ENCODE data around the gene KCNAB1. TPM values are rescaled to one million over a fixed set of nuclear protein-coding genes. Genes with fewer than 3 reads are reported as not detected.

The KCNAB1 gene
- total RNA-seq, 1 experiment from 2014 or later, result not detected

- in situ Hi-C loops (cut with HindIII; ENCODE audit: low pct_unique_long_range_greater_than_20kb, low sequenced_read_pairs), result no loop called here
Observed at GRCh38 chr3:156285626-156286025, 165.2 kb downstream of the KCNAB1 start.

GRCh38 chr3:156290924-156291271 is 170.5 kb downstream of the KCNAB1 start:
- in situ Hi-C loops (cut with HindIII; ENCODE audit: low pct_unique_long_range_greater_than_20kb, low sequenced_read_pairs), result no loop called here
- no peak for DNase-seq (ENCODE audit: low read depth)

More at GRCh38 chr3:156285626-156286025, 165.2 kb downstream of the KCNAB1 start:
- no peak for DNase-seq (ENCODE audit: low read depth)

- no peak for DNase-seq (ENCODE audit: low read depth)
Observed at GRCh38 chr3:156291272-156292123, 171.1 kb downstream of the KCNAB1 start.

GRCh38 chr3:156293566-156293965 is 173.2 kb downstream of the KCNAB1 start:
- in situ Hi-C loops (cut with HindIII; ENCODE audit: low pct_unique_long_range_greater_than_20kb, low sequenced_read_pairs), result no loop called here
- DNase-seq (ENCODE audit: low read depth), result no peak

More at GRCh38 chr3:156291272-156292123, 171.1 kb downstream of the KCNAB1 start:
- in situ Hi-C loops (cut with HindIII; ENCODE audit: low pct_unique_long_range_greater_than_20kb, low sequenced_read_pairs), result no loop called here

DNA sequence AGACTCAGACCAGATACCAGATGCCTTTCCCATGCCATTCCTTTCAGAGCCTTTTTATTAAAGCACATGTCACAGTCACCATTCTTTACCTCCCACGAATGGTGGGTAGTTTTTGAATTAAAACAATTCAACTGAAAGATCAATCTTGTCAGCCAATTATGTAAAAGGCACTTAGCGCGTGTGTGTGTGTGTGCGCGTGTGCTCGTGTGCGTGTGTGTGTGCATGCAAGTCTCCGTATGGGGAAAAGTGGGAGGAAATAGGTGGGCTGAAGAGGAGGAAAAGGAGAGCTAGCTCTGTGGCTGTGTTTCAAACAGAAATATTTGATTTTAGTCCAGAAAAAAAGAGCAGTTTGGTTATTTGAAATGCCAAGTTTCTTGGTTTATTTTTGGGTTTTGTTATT is 177.2 kb downstream of the KCNAB1 start:
- in situ Hi-C loops (cut with HindIII; ENCODE audit: low pct_unique_long_range_greater_than_20kb, low sequenced_read_pairs), result no loop called here
- DNase-seq (ENCODE audit: low read depth), result no peak

DNA sequence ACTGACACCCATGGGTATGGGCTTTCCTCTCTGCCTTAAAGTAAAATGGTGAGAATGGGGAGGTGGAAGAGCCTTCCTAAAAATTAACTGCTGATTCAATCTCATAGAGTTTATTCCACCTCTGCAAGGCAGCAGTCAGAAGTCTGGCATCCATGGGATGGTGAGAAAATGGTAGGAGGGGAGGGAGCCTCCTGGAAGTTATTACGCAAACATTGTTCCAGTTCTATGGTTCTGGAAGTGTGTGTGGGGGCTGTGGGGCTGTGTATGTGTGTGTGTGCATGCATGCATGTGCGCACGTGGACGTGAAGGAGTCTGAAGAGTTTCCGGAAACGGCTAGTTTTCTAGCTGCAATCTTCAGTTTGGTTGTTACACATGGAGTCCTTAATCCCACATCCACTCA is 177.6 kb downstream of the KCNAB1 start:
- no peak for DNase-seq (ENCODE audit: low read depth)
- in situ Hi-C loops (cut with HindIII; ENCODE audit: low pct_unique_long_range_greater_than_20kb, low sequenced_read_pairs), result no loop called here

DNA sequence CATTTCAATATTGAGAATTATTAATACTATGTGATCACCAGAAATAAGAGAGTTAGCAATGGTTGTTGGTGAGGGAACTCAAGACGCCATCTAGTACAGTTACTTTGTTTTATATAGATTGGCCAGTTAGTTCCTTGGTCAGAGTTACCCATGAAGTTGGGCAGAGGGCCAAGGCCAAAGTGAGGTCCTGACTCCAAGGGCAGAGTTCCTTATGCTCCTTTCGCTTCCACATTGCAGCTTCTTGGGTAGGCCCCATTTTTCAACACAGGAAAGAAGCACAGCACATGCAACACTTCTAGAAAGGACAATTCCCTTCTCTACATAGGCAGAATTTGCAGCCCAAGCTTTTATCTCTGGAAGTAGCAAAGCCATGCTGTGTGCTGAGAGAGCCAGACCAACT is 178.6 kb downstream of the KCNAB1 start:
- DNase-seq (ENCODE audit: low read depth), result no peak
- in situ Hi-C loops (cut with HindIII; ENCODE audit: low pct_unique_long_range_greater_than_20kb, low sequenced_read_pairs), result no loop called here

GRCh38 chr3:156299569-156299968 is 179.2 kb downstream of the KCNAB1 start:
- in situ Hi-C loops (cut with HindIII; ENCODE audit: low pct_unique_long_range_greater_than_20kb, low sequenced_read_pairs), result no loop called here
- DNase-seq (ENCODE audit: low read depth), result no peak

GRCh38 chr3:156300371-156300770 is 180.0 kb downstream of the KCNAB1 start:
- in situ Hi-C loops (cut with HindIII; ENCODE audit: low pct_unique_long_range_greater_than_20kb, low sequenced_read_pairs), result no loop called here
- no peak for DNase-seq (ENCODE audit: low read depth)

GRCh38 chr3:156300929-156301840 is 180.8 kb downstream of the KCNAB1 start:
- in situ Hi-C loops (cut with HindIII; ENCODE audit: low pct_unique_long_range_greater_than_20kb, low sequenced_read_pairs), result no loop called here
- DNase-seq (ENCODE audit: low read depth), result no peak

DNA sequence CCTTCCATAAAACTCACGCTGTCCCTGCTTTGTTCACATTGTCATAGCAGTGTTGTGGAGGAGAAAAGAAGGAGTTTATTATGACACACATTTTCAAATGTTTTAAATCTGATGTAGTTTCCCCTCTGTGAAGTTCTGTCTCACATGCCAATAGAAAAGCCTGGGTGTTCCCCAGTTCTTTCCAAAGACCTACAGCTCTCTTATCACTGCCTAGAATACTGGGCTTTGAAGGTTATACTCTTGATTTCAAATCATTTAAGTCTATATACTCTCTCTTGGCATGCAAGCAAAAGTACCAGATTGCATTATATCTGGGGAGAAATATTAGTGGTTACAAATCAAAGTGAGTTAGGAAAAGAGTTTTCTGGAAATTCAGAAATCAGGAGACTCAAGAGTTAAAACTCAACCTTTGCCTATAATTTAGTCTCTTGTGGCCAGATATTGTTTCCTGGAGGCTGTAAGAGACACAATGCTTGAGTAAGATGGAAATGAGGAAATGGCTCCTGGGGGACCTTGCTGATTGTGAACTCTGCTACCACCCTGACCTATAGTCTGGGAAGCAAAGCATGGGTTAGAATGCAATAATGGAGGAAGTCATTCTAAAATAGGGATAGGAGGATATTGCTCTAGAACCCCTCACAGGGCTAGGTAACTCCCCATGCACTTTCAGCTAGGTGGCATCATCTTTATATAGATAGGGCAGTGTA is 182.8 kb downstream of the KCNAB1 start:
- in situ Hi-C loops (cut with HindIII; ENCODE audit: low pct_unique_long_range_greater_than_20kb, low sequenced_read_pairs), result no loop called here
- DNase-seq (ENCODE audit: low read depth), result no peak

GRCh38 chr3:156304406-156304805 is 184.0 kb downstream of the KCNAB1 start:
- DNase-seq (ENCODE audit: low read depth), result no peak
- in situ Hi-C loops (cut with HindIII; ENCODE audit: low pct_unique_long_range_greater_than_20kb, low sequenced_read_pairs), result no loop called here

GRCh38 chr3:156305672-156306071 is 185.3 kb downstream of the KCNAB1 start:
- in situ Hi-C loops (cut with HindIII; ENCODE audit: low pct_unique_long_range_greater_than_20kb, low sequenced_read_pairs), result no loop called here
- DNase-seq (ENCODE audit: low read depth), result no peak

DNA sequence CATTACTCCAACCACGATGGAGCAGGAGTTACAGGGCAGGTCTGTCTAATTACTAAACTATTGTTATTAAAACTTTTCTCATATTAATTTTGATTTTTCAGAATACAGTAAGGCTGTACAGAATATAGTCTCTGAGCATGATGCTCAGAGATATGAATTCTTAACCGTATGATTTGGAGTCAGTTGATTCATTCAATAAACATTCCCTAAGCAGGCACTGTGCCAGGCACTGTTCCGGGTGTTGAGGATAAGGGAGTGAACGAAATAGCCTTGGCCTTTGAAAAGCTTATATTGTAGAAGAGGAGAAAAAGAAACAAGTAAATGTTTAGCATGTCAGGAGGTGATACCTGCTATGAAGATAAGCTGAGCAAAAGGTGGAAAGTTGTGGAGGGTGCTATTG is 187.3 kb downstream of the KCNAB1 start:
- in situ Hi-C loops (cut with HindIII; ENCODE audit: low pct_unique_long_range_greater_than_20kb, low sequenced_read_pairs), result no loop called here
- no peak for DNase-seq (ENCODE audit: low read depth)

DNA sequence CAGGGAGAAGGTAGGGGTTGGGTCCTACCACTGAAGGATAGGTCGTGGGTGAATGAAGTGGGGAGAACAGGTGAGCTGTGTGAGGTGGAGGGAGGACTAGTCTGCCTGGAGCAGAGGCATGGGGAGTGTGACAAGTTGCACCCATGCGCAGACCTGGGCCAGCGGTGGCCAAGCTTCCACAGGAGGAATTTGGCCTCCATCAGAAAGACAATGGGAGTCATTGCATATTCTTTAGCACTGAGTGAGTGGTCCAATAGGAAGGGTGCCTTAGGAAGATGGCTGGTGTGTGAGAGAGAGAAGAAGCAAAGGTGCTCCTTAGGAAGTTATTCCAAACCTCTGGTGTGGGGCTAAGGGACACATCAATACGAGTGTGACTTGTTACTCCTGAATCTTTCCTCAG is 191.1 kb downstream of the KCNAB1 start:
- no peak for DNase-seq (ENCODE audit: low read depth)
- in situ Hi-C loops (cut with HindIII; ENCODE audit: low pct_unique_long_range_greater_than_20kb, low sequenced_read_pairs), result no loop called here

- in situ Hi-C loops (cut with HindIII; ENCODE audit: low pct_unique_long_range_greater_than_20kb, low sequenced_read_pairs), result no loop called here
- no peak for DNase-seq (ENCODE audit: low read depth)
Observed at GRCh38 chr3:156311930-156312329, 191.6 kb downstream of the KCNAB1 start.

GRCh38 chr3:156316076-156316475 is 195.7 kb downstream of the KCNAB1 start:
- in situ Hi-C loops (cut with HindIII; ENCODE audit: low pct_unique_long_range_greater_than_20kb, low sequenced_read_pairs), result no loop called here
- DNase-seq (ENCODE audit: low read depth), result no peak

DNA sequence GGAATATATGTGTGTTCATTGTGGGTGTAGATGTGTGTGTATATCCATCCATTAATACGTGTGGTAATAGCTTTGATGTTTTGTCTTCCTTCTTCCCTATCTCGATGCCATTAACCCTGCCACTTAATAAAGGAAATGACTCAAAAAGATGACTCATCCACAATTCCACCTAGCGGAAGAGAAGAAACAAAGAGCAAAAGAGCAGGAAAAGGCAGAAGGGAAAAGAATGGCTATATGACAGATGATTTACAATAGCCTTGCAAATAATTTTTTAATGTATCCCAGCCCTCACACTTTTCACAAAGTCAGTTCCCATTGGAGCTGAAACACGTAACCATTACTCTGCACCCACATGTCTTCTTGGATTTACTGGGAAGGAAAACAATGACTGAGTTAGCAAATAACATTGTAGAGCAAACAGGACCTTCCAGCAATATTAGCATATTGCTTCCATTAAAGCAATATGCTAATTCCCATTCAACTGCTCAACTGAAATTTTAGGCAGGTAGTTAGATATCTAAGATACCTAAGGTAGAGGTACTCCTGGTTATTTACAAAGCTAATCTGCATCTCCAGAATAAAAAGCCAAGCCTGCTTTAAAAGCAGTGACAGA is 197.2 kb downstream of the KCNAB1 start:
- in situ Hi-C loops (cut with HindIII; ENCODE audit: low pct_unique_long_range_greater_than_20kb, low sequenced_read_pairs), result no loop called here
- DNase-seq (ENCODE audit: low read depth), result peak; percentile 30

Data from Caki2 (cell line).